Measurements from ENCODE around the gene GLI1.

- TF ChIP-seq POLR2A (IDR thresholded peaks at IDR 0.05) = no peak
- TF ChIP-seq, protein P1, sequence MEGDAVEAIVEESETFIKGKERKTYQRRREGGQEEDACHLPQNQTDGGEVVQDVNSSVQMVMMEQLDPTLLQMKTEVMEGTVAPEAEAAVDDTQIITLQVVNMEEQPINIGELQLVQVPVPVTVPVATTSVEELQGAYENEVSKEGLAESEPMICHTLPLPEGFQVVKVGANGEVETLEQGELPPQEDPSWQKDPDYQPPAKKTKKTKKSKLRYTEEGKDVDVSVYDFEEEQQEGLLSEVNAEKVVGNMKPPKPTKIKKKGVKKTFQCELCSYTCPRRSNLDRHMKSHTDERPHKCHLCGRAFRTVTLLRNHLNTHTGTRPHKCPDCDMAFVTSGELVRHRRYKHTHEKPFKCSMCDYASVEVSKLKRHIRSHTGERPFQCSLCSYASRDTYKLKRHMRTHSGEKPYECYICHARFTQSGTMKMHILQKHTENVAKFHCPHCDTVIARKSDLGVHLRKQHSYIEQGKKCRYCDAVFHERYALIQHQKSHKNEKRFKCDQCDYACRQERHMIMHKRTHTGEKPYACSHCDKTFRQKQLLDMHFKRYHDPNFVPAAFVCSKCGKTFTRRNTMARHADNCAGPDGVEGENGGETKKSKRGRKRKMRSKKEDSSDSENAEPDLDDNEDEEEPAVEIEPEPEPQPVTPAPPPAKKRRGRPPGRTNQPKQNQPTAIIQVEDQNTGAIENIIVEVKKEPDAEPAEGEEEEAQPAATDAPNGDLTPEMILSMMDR (IDR thresholded peaks at IDR 0.05) = no peak
Observed at GRCh38 chr12:57476993-57477709, 17.6 kb downstream of the GLI1 start.

Data from Peyer's patch (tissue), 4 donors.